Gastroesophageal sphincter (tissue), 3 donors: ENCODE data around the gene AATF.

Experiments
- CTCF ChIP-seq, 4 experiments: fragments of 200-600 bp in 2 of 4; fragments of 450-650 bp in 2 of 4; sonication (generic) in 1 of 4; IDR thresholded peaks; one replicate each; pipeline ENCODE4 v1.5.1; 2017 to 2019; ENCODE audit warnings: antibody characterized with exemption in 4 of 4, mild to moderate bottlenecking in 2 of 4, moderate library complexity in 2 of 4
- POLR2A ChIP-seq, 2 donors: fragments of 450-650 bp; IDR thresholded peaks; one replicate each; pipeline ENCODE4 v1.6.1; 2017; ENCODE audit warnings: antibody characterized with exemption in 2 of 2, mild to moderate bottlenecking in 2 of 2, moderate library complexity in 1 of 2

DNA sequence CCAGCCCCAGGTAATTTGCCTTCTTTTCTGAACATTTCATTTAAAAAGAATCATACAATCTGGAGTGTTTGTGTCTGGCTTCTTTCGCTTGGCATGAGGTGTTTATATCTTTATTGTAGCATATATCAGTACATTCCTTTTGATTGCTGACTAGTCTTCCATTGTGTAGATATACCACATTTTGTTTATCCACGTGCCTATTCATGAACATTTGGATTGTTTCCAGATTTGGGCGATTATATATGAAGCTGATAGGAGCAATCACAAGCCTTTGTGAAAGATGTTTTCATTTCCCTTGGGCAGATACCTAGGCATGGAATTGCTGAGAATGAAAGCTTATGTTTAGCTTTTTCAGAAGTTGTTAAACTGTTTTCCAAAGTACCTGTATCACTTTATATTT, 120.3 kb downstream of the AATF start:
- TF ChIP-seq POLR2A (IDR thresholded peaks at IDR 0.05): no peak
- no peak for TF ChIP-seq CTCF (IDR thresholded peaks at IDR 0.05)
